Activated CD8-positive, alpha-beta T cell treated with anti-CD3 and anti-CD28 coated beads for 36 hours (primary cell): ENCODE measurements around the gene B3GNT4. TPM values are rescaled to one million over a fixed set of nuclear protein-coding genes. Genes with fewer than 3 reads are reported as not detected.

Source experiments
- ATAC-seq: fragments of 200-7000 bp; cut with Tn5 transposase; one replicate; pipeline ENCODE4 v1.10.0; 2021; ENCODE audit warnings: mild to moderate bottlenecking, moderate library complexity
- CTCF ChIA-PET: fragments of 350-600 bp; sonication (Branson Sonifier 250); formaldehyde crosslinking; loops from one replicate; lab custom pipeline; 2021; ENCODE audit warnings: antibody characterized with exemption; lab: Charles Lee
- POLR2A ChIA-PET: fragments of 350-600 bp; sonication (Branson Sonifier 250); formaldehyde crosslinking; loops from one replicate; lab custom pipeline; 2021; ENCODE audit warnings: antibody characterized with exemption; lab: Charles Lee
- DNase-seq: peaks from one replicate; pipeline ENCODE4 v3.0.0-alpha.2; 2020
- H3K27ac Mint-ChIP-seq: one replicate; pipeline ENCODE4 v1.8.0; 2021; ENCODE audit warnings: mild to moderate bottlenecking, mixed read lengths
- H3K27me3 Mint-ChIP-seq: one replicate; pipeline ENCODE4 v1.8.0; 2021; ENCODE audit warnings: mixed read lengths
- H3K36me3 Mint-ChIP-seq: one replicate; pipeline ENCODE4 v1.8.0; 2021; ENCODE audit warnings: low read depth, mixed read lengths
- H3K4me1 Mint-ChIP-seq: one replicate; pipeline ENCODE4 v1.8.0; 2021; ENCODE audit warnings: low read depth, mixed read lengths
- H3K4me3 Mint-ChIP-seq: one replicate; pipeline ENCODE4 v1.8.0; 2021; ENCODE audit warnings: mild to moderate bottlenecking, moderate library complexity, mixed read lengths
- H3K9me3 Mint-ChIP-seq: one replicate; pipeline ENCODE4 v1.8.0; 2021; ENCODE audit warnings: mixed read lengths
- intact Hi-C: fragments of 100-400 bp; cut with micrococcal nuclease; formaldehyde crosslinking; loops from one replicate; pipeline ENCODE4 v1.10.0; 2022
- total RNA-seq, 2 experiments: library from RNA; stranded (reverse); gene quantifications; one replicate each; pipeline ENCODE4 v1.2.3, GENCODE V29; 2021
- TF ChIP-seq, protein P1 (sequence below): fragments of 200-600 bp; IDR thresholded peaks from one replicate; pipeline ENCODE4 v1.8.0; 2022; ENCODE audit warnings: antibody characterized with exemption, mild to moderate bottlenecking

The B3GNT4 gene
- total RNA-seq, 2 experiments from 2014 or later, result 3.6 to 5.1 TPM

DNA sequence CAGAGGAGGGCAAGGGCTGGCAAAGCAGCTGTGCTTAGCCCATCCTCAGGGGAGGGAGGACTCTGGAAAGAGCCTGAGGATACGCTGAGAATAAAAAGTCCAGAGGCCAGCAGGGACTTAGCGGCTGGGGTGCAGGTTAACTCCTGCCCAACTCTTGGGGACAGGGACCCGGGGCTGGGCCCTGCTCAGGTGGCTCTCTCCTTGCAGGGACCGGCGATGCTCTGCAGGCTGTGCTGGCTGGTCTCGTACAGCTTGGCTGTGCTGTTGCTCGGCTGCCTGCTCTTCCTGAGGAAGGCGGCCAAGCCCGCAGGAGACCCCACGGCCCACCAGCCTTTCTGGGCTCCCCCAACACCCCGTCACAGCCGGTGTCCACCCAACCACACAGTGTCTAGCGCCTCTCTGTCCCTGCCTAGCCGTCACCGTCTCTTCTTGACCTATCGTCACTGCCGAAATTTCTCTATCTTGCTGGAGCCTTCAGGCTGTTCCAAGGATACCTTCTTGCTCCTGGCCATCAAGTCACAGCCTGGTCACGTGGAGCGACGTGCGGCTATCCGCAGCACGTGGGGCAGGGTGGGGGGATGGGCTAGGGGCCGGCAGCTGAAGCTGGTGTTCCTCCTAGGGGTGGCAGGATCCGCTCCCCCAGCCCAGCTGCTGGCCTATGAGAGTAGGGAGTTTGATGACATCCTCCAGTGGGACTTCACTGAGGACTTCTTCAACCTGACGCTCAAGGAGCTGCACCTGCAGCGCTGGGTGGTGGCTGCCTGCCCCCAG, 2.8 kb downstream of the B3GNT4 start:
- H3K4me3 Mint-ChIP-seq, result no peak overlapping the region

DNA sequence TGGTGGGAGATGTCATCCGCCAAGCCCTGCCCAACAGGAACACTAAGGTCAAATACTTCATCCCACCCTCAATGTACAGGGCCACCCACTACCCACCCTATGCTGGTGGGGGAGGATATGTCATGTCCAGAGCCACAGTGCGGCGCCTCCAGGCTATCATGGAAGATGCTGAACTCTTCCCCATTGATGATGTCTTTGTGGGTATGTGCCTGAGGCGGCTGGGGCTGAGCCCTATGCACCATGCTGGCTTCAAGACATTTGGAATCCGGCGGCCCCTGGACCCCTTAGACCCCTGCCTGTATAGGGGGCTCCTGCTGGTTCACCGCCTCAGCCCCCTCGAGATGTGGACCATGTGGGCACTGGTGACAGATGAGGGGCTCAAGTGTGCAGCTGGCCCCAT, 3.5 kb downstream of the B3GNT4 start:
- Mint-ChIP-seq H3K27me3 (peaks cover 16% of the 10 kb centered on the region), H3K27ac (no peak overlapping the region), H3K36me3 (peaks cover 25% of the 10 kb centered on the region), H3K9me3 (no peaks in the 10 kb centered on the region), H3K4me3 (no peak overlapping the region), H3K4me1 (peaks cover 14% of the 10 kb centered on the region)
- TF ChIP-seq, protein P1, sequence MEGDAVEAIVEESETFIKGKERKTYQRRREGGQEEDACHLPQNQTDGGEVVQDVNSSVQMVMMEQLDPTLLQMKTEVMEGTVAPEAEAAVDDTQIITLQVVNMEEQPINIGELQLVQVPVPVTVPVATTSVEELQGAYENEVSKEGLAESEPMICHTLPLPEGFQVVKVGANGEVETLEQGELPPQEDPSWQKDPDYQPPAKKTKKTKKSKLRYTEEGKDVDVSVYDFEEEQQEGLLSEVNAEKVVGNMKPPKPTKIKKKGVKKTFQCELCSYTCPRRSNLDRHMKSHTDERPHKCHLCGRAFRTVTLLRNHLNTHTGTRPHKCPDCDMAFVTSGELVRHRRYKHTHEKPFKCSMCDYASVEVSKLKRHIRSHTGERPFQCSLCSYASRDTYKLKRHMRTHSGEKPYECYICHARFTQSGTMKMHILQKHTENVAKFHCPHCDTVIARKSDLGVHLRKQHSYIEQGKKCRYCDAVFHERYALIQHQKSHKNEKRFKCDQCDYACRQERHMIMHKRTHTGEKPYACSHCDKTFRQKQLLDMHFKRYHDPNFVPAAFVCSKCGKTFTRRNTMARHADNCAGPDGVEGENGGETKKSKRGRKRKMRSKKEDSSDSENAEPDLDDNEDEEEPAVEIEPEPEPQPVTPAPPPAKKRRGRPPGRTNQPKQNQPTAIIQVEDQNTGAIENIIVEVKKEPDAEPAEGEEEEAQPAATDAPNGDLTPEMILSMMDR, result no peak
- POLR2A ChIA-PET, result interaction anchor here (0.9 kb wide), 1 partner anchor 40 kb away, joined by 4 read pairs; no protein-coding TSS in a partner anchor
- no peak for ATAC-seq
- CTCF ChIA-PET, result no interaction called here
- no peak for DNase-seq
- intact Hi-C loops, result no loop called here

More for the DNA sequence above, 2.8 kb downstream of the B3GNT4 start:
- Mint-ChIP-seq H3K4me1 (peaks cover 14% of the 10 kb centered on the region), H3K27me3 (peaks cover 16% of the 10 kb centered on the region), H3K27ac (no peak overlapping the region), H3K9me3 (no peaks in the 10 kb centered on the region), H3K36me3 (peaks cover 19% of the 10 kb centered on the region)
- TF ChIP-seq, protein P1, result no peak
- DNase-seq, result no peak
- intact Hi-C loops, result no loop called here
- ChIA-PET POLR2A (interaction anchor here (0.9 to 2.0 kb wide), 5 partner anchors 9 to 76 kb away, joined by 3 to 7 read pairs (median 3); no protein-coding TSS in a partner anchor), CTCF (interaction anchor here (1.4 to 2.4 kb wide), 2 partner anchors 12 to 15 kb away, joined by 3 to 11 read pairs; no protein-coding TSS in a partner anchor)
- no peak for ATAC-seq

DNA sequence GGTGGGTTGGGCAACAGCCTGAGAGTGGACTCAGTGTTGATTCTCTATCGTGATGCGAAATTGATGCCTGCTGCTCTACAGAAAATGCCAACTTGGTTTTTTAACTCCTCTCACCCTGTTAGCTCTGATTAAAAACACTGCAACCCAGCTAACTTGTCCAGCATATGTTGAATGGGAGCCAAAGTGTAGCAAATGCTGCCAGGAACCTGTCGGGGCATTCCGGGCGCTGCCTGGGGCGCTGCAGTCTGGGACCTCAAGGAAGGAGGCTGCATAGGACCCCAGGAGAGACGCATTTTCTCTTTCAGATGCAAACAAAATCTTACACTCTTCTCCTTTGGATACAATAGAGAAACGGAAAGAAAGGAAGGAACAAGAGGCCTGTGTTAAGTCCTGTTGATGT, 3.9 kb downstream of the B3GNT4 start:
- ChIA-PET CTCF (no interaction called here), POLR2A (no interaction called here)
- H3K4me3 Mint-ChIP-seq, result no peak overlapping the region
- TF ChIP-seq, protein P1, result no peak
- H3K4me1 Mint-ChIP-seq, result peaks cover 13% of the 10 kb centered on the region
- intact Hi-C loops, result no loop called here
- H3K27me3 Mint-ChIP-seq, result peaks cover 16% of the 10 kb centered on the region
- peaks cover 28% of the 10 kb centered on the region for H3K36me3 Mint-ChIP-seq
- no peak for ATAC-seq
- H3K9me3 Mint-ChIP-seq, result no peaks in the 10 kb centered on the region
- DNase-seq, result no peak
- no peak overlapping the region for H3K27ac Mint-ChIP-seq

DNA sequence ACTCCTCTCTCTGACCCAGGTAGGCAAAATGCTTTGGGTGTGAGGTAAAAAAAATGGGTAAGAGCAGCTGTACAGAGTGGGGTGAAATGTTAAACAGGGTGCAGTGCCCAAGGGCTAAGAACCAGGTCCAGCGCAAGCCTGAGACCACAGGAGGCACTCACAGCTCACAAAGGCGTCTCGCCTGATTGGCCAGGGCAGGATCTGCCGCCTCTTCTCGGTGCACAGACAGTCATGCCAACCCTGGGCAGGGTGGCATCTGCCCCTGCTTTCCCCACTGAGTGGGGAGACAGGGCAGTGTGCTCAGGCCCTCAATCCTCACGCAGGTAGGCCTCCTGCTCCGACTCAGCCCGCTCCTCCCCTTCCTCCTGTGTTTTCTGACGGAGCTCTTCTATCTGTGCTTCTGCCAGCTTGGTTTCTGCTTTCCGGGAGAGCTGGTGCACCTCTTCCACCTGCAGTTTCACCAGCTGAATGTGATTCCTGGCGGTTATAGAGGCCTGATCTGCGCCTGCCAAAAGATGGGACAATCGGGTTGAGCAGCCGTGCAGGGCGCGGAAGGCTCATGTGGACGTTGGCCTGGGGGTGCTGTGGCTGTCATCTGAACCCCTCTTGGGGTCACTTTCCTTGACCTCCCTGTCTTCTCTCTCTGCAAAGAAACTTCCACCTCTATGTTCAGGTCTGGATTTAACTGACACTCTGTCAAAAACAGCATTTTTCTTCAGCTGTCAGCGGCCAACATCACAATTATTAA, 4.7 kb downstream of the B3GNT4 start:
- peaks cover 7% of the 10 kb centered on the region for H3K4me1 Mint-ChIP-seq
- no peak overlapping the region for H3K4me3 Mint-ChIP-seq
- ATAC-seq (no peak), DNase-seq (no peak)
- H3K27ac Mint-ChIP-seq, result no peak overlapping the region
- no peaks in the 10 kb centered on the region for H3K9me3 Mint-ChIP-seq
- TF ChIP-seq, protein P1, result no peak
- H3K36me3 Mint-ChIP-seq, result peaks cover 29% of the 10 kb centered on the region
- ChIA-PET POLR2A (interaction anchor here (0.5 to 1.3 kb wide), 3 partner anchors 15 to 321 kb away, joined by 3 to 4 read pairs (median 4); no protein-coding TSS in a partner anchor), CTCF (no interaction called here)
- peaks cover 11% of the 10 kb centered on the region for H3K27me3 Mint-ChIP-seq
- intact Hi-C loops, result no loop called here
